GM19455 (cell line): ENCODE measurements around the gene PDYN.

Experiments used
- ATAC-seq: cut with Tn5 transposase; IDR thresholded peaks from one replicate; pipeline ENCODE4 v1.9.1; 2021; ENCODE audit not compliant: unreplicated experiment

The PDYN gene

DNA sequence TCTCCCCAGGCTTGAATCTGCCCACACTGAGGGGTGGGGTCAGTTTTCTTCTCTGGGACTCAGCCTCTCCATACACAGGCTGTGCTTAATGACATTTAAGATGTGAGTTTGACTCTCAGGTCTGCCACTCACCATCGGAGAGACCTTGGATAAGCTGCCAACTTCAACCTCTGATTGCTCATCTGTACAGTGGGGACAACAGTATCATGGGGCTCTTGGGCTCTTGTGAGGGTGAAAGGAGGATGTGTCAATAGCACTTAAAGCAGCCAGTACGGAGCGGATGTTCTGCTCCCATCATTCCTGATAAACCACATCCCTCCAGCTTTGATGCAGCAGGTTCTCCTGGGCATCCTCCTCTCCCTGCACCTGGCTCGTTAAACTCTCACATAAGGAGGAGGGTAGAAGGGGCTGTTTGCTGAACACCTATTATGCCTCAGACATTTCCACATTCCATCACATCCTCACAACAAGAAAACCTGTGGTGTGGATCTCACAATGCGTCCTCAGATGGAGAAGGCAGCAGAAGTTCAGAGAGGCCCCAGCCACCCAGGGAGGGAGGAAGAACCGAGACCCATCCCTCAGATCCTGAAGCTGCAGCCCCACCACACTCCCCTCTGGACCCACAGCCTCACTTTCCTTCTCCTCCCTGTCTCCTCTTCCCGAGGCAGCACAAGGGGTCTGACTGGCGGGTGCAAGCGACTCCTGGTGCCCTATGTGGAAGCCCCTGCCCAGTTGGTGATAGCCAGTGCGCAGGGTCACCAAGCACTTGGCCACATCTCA lies 1.9 kb upstream of the PDYN start:
- no peak for ATAC-seq

DNA sequence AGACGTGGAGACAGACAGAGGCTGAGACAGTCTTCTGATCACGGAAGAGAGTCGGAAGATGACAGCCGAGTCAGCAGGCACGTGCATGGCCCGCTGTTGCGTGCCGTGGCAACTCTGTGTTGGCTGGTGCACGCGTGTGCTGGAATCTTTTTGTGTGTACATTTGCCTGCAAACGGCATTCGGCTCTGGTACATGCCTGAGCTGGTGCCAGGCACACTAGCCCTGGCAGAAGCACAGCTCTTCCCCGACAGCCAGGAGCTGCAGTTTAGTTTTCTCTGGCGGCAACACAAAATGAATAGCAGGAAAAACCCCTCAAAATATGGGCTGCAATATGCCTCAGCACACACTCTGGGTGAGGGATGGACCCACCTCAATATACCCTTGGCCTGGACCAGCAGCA lies 769 bp upstream of the PDYN start:
- ATAC-seq, result no peak

DNA sequence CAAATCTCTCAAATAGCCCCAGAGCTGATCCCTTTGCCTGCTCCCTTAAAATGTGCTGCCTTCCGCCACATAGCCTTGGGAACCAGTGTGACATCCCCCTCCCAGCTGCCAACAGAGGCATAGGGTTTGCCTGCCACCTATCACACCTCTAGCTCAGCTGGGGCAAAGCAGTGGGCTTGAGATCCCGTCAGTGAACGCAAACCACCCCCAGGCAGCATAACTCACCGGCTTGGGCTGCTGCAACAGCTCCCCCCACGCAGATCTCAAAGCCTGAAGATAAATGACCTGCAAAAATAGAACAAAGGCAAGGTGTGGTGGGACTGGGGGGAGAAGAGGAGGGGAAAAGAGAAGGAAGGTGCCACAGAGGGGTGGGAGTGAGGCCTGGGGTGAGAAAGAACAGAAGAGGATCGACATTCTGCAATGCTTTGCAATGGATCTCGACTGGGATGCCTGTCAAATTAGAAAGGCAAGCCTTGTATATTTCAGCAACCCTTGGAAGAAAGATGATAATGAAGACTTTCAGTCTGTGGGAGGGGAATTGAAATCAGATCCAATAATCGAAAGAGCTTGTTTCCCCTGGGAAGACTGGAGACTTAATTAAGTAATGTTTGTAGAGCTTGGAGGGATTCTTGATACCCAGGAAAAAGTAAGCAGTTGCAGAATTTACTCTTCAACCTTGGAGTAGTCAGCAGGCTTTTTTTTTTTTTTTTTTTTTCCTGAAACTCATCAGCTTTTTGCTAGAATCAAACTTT lies 1.3 kb downstream of the PDYN start:
- no peak for ATAC-seq

DNA sequence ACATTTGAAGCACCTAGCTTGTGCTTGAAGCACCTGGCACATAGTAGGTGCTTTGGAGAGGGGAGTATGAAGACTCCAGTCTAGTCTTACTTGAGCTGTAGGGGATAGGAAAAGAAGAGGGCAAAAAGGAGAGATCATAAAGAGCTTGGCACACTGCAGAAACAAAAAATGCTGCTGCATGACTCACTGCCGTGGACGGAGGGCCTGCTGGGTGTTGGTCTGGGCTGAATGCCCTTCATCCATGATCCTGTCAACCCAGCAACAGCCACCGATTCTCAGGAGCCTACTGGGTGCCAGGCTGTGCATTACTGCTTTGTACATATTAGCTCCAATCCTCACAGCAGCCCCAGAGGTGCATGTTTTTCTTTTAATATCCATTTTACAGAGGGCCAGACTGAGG lies 6.0 kb downstream of the PDYN start:
- no peak for ATAC-seq

DNA sequence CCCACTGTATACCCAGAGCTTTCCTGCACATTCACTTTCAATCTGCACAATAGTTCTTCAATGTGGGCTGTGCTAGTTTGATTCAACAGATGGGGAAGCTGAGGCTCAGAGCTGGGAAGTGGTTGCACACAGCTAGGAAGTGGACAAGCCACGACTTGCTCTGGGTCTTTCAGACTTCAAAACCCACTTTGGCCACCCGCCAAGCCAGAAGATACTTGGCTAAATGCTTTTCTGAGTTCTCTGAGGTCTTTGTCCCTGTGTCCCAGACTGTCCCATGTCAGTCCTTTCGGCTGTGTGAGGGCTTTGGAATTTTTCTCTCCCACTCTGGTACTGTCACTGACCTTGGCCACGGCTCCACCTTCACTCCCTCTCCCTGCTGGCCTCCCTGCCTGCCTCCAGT lies 10.6 kb downstream of the PDYN start:
- ATAC-seq, result no peak

DNA sequence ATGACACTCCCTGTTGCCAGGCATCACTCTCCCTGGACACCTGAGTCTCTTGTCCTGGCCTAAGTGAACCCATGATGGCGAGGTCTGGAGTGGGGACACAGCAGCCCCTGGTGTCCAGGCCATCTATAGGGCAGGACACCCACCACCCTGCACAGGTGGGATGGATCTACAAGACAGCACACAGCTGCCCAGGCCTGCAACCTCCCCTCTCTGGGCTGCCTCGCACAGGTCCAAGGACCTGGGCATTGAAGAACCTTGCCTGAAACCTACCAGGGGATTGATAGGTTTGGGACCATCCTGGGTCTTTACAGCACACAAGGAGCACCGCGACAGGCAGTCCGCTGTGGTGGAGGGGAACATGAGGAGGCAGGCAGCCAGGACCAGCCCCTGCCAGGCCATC lies 11.2 kb downstream of the PDYN start:
- no peak for ATAC-seq

DNA sequence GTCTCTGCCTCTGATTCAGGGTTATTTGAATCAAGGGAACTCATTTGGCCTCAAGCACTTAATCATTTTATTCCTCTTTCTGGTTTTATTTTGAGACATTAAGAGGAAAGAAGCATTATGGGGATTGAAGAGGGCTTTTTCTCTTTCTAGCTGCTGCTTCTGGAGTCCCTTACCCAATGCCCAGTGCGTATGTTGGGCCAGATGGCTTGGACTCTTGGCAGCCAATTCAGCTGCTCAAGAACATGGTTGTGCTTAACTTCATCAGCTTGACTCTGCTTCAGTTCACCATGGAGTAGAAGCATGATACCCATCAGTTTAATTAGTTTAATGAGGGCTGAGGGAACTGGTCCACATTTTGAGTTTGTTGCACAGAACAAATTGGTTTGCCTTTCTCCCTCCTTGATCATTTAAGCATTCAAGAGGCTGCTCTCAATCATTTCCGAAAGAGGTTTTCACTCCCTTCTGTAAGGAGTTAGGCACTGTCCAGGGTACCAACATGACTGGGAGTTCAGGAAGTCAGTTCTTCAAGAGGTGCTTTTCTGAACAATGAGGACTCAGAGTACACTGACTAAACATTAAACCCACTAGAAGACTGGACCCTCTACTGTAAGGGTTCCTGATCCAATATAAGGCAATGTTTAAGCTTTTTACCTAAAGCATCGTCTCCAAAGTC lies 14.6 kb downstream of the PDYN start:
- ATAC-seq, result no peak

DNA sequence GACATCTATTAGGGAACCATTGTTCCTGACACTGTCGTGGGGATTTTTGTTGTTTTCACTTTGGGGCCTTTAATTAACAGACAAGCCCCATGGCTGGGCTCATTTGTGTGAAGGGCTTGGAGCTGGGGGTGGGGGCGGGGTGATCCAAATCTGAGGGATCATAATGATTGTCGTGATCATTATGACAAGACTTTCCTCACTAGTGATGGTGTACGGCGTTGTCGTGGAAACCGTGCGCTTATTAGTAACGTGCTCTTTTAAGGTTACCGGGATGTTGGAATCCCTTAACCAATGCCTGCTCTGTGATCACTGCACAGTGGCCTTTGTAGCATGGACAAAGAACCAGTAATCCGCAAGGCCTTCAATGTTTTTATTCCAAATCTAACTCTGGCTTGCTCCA lies 18.6 kb downstream of the PDYN start:
- ATAC-seq, result no peak

DNA sequence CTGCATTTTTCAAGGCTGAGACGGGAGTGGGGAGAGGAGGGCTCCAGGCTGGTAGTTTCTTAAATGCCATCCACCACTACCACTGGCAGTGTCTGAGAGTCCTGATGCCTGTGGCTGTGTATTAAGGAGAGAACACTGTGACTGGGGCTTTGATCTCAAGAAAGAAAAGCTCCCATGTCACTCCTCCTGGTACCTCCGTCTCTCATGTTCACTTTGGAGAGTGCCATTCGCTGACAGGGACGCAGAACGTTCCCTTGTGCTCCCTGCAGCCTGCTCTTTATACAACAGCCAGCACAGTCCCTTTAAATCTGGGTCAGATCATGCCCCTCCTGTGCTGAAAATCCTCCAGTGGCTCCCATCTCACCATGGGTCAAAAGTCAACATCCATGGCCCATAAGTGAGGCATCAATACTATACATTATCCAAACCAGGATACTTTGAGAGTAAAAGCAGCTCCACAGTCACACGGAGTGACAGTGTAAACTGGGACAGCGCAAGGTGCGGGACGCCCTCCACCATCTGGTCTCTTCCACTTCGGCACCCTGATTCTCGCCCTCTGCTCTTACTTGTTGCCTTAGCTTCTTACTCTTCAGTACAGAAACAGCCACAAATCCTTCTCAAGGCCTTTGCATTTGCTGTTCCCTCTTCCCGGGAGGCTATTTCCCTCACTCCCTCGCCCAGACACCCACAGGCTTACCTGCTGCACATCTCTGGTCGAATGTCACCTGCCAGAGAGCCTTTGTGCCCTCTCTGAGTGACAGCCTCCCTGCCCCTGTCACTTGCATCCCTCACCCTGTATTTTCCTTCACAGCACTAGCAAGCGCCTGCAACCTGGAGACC lies 20.0 kb downstream of the PDYN start:
- no peak for ATAC-seq

DNA sequence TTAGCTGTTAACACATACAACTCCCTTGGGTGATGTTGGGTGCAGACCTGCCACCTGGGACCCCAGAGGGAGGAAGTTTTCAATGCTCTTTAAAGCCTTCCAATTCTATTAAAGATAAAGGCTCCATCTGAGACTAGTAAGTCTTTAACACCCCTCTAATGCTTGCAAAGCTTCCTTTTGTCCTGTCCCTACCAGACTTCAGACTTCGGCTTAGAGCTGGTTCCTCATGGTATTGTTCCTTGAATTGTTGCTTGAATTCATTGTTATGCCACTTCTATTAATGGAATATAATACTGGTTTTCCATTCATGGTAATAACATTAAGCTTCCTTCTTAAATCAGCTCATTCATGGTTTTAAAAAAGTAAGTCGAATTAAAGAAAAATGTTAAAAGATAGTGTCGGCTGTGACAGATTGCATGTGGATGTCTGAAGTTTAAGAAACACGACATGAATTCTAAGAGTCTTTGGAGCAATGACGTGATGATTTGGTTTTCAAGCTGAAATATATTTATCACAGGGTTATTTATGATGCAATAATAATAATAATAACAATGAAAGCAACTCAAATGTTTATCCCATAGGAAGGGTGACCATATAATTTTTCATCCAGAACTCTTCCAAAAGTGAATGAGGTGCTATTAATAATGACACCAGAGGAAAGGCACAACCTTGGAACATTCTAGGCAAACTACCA lies 21.8 kb downstream of the PDYN start:
- no peak for ATAC-seq

DNA sequence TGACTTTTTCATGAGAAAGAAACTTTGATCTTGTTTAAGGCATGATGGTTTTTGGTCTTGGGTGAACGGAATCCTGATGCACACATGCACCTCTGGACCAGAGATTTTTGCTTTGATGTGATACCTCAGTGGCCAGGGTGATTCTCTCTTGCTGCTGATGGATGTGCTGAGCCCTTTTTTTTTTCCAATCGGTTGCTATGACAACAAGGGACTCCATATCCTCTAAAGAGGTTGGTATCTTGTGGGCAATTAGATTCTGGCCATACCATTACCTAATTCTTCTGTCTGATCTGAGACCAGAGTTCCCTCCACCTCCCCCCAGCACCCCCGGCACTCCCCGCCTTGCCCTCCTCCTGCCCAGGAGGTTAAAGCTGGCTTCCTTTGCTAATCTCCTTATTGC lies 24.9 kb downstream of the PDYN start:
- no peak for ATAC-seq

DNA sequence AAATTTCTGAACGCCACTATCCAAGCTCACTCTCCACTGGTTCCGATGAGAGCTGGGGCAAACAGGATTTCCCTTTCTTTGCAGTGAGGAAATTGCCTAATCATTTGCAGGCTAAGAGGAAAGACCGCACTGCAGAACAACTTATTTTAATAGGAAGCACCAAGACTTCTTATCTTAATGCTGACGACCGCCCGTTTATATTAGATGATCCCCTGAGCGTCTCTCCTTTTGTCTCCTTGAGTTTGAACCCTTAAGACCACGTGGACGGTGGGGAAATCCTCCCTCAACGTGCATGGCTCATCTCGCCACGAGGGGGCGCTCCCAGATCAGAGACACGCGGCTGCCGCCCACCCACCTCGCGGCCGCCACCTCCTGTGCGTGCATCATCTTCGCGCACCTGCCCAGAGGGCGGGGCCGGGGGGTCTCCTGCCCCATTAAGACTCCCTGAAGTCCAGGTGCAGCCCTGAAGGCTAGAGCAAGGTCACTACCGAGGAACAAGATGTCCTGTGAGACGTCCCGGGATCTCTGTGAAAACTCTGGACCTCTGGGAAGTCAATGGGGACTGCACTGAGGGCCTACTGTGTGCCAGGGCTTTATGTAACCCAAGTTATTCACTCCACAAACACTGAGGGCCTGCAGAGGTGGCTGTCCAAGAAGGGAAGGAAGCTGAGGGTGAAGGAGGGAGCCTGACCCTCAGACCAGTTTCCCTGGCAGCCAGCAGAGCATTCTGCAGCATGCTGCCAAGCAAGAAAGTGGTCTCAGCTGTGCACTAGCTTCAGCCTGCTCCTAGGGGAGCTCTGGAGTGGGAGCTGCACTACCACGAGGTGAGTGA lies 28.1 kb downstream of the PDYN start:
- no peak for ATAC-seq

DNA sequence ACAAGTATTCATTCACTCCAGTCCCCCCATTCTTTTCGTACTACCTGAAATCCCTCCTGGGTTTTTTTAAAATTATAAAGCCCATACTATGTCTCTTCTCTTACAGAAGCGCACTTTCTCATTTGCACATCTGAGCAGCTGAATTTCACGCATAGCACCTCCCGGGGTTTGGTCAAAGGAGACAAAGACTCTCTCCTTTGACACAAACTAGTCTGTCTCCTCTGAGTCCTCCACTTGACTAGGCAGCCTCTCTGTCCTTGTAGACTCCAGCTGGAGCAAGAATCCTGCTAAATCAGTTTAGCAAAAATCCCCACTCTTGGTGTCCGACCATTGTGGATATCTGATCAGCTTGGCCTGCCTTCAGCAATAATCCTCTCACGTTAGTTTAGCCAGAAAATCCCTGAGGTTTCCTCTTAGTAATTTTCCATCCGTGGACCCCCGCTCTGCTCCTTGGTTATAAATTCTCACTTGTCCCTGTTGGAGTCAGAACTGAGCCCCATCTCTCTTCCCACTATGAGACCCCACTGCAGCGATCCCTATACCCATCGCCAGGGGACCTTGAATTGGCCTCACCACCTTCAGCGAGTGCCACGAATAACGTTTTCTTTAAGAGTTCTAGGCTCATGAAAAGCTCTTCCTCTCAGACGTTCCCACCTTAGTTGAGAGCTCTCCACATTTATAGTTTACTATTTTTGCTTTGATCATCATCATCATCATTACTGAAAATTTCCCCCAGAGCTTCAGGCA lies 29.0 kb downstream of the PDYN start:
- ATAC-seq, result no peak

DNA sequence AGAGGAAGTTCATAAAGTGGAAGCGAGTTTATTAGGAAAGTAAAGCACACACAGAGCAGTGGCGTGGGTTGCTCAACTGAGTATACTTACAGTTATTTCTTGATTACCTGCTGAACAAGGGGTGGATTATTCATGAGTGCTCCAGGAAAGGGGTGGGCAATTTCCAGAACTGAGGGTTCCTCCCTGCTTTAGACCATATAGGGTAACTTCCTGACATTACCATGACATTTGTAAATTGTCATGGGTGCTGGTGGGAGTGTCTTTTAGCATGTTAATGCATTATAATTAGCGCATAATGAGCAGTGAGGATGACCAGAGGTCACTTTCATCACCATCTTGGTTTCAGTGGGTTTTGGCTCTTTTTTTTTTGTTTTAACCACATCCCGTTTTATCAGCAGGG lies 29.8 kb downstream of the PDYN start:
- ATAC-seq, result no peak

DNA sequence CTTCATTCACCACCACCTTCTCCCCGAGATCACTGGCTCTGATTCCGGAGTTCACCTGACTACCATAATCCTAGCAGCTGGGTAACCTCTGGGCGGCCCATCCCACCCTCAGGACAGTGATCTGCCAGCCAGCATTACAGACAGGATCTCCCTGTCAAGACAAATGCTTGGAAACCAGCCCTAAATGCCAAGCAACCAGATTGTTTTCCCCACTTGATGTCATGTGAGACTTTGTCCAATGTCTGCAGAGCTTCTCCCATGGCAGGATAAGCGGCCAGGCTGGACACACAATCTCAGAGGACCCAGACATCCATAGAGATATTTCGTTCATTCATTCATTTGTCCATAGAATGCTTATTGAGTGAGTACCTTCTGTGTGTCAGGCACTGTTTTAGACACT lies 32.5 kb downstream of the PDYN start:
- no peak for ATAC-seq

DNA sequence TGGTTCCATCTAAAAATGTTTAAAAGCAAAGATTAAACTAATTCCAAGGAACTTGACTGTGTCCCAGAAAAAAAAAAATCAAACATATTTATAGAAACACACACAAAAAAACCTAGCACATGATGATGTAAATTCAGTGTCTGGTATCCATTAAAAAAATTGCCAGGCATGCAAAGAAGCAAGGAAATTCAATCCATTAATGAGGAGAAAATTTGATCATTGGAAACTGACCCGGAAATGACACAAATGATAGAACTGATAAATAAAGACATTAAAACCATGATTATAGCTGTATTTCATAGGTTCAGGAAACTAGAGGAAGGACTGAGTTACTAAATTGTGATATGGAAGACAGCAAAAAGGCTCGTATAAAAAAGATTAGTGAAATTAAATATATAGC lies 34.7 kb downstream of the PDYN start:
- no peak for ATAC-seq

DNA sequence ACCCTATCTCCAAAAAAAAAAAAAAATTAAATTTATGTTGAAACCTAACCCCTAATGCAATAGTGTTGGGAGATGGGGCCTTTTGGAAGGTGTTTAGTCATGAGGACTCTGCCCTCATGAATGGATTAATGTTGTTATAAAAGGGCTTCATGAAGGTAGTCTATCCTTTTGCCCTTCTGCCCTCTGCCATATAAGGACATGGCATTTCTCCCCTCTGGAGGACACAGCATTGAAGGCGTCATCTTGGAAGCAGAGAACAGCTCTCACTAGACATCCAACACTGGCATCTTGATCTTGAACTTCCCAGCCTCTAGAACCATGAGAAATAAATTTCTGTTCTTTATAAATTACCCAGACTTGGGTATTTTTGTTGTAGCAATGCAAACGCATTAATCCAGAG lies 35.4 kb downstream of the PDYN start:
- ATAC-seq, result no peak

DNA sequence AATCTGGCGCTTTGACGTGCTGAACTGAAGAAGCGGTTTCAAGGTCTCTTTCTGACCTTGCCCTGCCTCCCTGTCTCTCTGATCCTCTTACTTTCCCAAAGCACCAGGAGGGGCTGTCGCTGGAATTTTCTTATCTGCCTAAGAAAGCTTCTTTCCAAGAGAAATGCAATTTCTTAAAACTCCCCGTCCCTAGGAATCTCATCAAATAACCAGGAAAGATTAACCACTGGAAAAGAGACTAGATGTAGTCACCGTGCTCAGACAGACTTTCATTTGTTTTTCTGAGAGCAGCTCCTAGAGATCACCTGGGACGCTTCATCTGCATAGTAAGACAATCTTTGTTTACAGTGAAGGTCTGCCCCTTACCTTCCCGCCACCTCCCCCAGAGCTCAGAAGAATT lies 38.6 kb downstream of the PDYN start:
- no peak for ATAC-seq

DNA sequence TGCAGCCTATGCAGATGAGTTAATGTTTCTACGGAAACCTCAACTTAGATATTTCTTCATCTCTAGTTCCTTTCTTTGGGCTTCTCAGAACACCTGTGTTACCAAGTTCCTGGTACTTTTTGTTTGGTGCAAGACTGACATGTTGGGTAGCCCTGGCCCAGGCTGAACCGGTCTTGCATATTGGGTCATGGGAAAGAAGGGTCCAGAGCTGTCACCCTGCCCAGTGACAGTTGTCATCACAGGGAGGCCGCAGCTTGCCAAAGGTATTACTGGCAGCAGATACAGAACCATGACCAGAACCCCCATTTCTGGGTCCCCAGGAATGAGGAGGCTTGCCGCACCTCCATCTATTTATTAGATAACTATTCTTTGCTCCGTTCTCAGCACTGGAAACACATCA lies 40.2 kb downstream of the PDYN start:
- no peak for ATAC-seq
